HG03103 (cell line): Measurements from ENCODE around the gene MIX23.

Experiments used
- ATAC-seq: cut with Tn5 transposase; IDR thresholded peaks from one replicate; pipeline ENCODE4 v1.9.1; 2021; ENCODE audit warnings: low read depth; ENCODE audit not compliant: unreplicated experiment

MIX23 gene

GRCh38 chr3:122382888-122383666, at the start of gene MIX23:
Gene MIX23 (minus strand): TSS chr3:122383231. CDS start chr3:122383224, 7 bp downstream.
- ATAC-seq = no peak

- ATAC-seq = no peak
Measured at GRCh38 chr3:122430371-122430770, 47.3 kb upstream of the MIX23 start.

- ATAC-seq = no peak
Measured at GRCh38 chr3:122427857-122428471, 44.9 kb upstream of the MIX23 start.

GRCh38 chr3:122421836-122422235, 38.8 kb upstream of the MIX23 start:
- ATAC-seq = no peak

- ATAC-seq = no peak
Measured at GRCh38 chr3:122421101-122421500, 38.1 kb upstream of the MIX23 start.

- ATAC-seq = no peak
Measured at GRCh38 chr3:122416966-122417365, 33.9 kb upstream of the MIX23 start.

GRCh38 chr3:122415762-122416654, 33.0 kb upstream of the MIX23 start, which contains the start of gene WDR5B:
Gene WDR5B (minus strand): TSS chr3:122416062. CDS start chr3:122415528, 534 bp downstream.
- peak; percentile 81 for ATAC-seq

- peak; percentile 41 for ATAC-seq
Measured at GRCh38 chr3:122415104-122415744, 32.2 kb upstream of the MIX23 start.

- ATAC-seq = no peak
Measured at GRCh38 chr3:122414391-122414790, 31.4 kb upstream of the MIX23 start.

GRCh38 chr3:122410639-122411038, 27.6 kb upstream of the MIX23 start:
- ATAC-seq = no peak

GRCh38 chr3:122410111-122410510, 27.1 kb upstream of the MIX23 start:
- ATAC-seq = no peak

- ATAC-seq = no peak
Measured at GRCh38 chr3:122409446-122409845, 26.4 kb upstream of the MIX23 start.

GRCh38 chr3:122407946-122408345, 24.9 kb upstream of the MIX23 start:
- no peak for ATAC-seq

- no peak for ATAC-seq
Measured at GRCh38 chr3:122406198-122406597, 23.2 kb upstream of the MIX23 start.

GRCh38 chr3:122405015-122405414, 22.0 kb upstream of the MIX23 start:
- no peak for ATAC-seq

GRCh38 chr3:122403489-122403888, 20.5 kb upstream of the MIX23 start:
- no peak for ATAC-seq

- no peak for ATAC-seq
Measured at GRCh38 chr3:122398920-122399319, 15.9 kb upstream of the MIX23 start.

GRCh38 chr3:122397201-122397600, 14.2 kb upstream of the MIX23 start:
- ATAC-seq = no peak

GRCh38 chr3:122396511-122396910, 13.5 kb upstream of the MIX23 start:
- ATAC-seq = no peak

- ATAC-seq = no peak
Measured at GRCh38 chr3:122395582-122395981, 12.6 kb upstream of the MIX23 start.

- no peak for ATAC-seq
Measured at GRCh38 chr3:122394173-122394572, 11.1 kb upstream of the MIX23 start.
